GM19397 (cell line): ENCODE measurements around the gene SHROOM1.
A peak's percentile ranks its signal among the peaks of the same experiment; 100 is the strongest.

ENCODE experiments used
- ATAC-seq: cut with Tn5 transposase; IDR thresholded peaks from one replicate; pipeline ENCODE4 v1.9.1; 2021; ENCODE audit warnings: mild to moderate bottlenecking, moderate library complexity; ENCODE audit not compliant: unreplicated experiment

The SHROOM1 gene

DNA sequence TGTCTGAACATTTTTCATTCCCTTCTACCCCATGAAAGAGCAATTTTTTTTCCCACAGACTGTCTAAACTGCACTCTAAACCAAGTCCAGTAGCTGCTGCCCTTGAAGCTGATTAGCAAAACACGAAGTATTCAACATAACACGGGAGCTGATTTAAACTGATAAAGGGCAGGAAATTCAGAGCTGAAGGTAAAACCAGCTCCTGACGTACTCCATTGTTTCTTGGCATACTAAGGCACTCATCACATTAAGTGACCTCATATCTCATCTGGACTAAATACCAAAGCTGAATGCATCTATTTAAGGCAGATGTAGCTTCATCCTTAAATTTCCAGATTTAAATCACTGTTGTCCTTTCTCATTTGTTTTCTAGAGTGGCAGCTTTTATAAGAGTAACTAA, 23.9 kb upstream of the SHROOM1 start:
- no peak for ATAC-seq

DNA sequence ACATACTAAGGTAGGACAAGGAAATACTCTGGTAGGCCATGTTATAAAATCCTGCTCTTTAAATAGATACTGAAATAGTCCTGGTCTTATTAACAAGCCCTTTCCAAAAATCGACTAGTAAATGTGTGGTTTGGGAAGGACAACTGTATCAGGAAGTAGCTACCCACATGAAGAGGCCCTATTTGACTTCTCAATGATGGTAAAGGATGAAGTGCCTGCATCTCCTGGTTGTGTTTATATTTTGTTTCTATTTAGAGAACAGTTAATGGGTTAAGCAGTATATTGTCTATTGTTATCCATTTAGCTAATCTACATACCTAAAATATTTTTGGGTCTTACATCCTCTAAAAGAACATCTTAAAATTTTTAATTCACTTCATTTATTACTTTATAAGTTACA, 23.3 kb upstream of the SHROOM1 start:
- no peak for ATAC-seq

DNA sequence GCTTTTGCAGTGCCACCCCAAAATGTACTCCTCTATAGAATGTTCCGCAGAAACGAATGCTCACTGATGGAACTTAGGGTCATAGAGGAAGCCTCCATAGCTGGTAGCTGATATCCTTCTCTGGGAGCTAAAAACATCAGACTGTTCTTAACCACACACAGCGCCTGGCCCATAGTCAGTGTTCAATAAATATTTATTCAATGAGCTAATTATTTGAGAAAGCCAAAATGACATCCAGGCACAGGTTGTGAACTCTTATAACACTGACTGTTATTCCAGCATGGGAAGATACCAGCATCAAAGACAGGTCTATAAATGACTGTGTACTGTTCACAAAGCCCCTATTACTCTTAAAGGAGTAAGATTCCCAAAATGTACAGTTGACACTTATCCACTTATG, 22.9 kb upstream of the SHROOM1 start:
- ATAC-seq = no peak

DNA sequence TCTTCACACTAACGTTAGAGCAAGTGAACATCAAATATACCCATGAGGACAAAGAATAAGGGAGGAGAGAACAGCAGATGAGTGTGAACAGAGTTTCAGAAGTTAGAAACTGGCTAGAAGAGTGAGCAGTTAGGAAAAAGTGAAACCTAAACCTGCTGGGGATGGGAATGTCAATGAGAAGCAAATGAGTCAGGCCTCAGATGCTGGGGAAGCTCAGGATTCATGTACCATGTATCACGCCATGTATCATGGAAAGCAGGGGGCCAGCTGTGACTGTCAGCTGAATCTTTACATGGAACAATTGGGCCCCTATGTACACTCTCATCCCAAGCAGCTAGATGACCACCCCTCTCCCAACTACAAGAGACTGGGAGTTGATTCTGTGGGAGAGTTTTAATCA, 19.6 kb upstream of the SHROOM1 start:
- no peak for ATAC-seq

DNA sequence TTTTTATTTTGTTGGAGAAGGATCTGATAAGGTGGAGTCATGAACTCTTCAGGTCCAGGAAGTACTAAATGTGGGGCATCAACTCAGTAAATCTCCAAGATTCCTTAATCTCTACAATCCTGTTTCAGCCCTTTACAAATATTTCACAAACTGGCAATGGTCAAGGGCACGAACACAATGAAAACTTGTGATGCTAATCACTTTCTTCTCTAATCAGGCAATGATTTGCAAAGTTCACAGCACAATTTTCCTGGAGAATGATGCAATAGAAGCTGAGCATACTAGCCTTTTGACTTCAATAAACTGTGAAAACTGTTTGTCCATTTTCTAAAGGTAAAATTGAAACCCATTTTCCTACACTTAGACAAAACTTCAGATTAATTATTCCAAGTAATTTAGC, 18.9 kb upstream of the SHROOM1 start:
- no peak for ATAC-seq

DNA sequence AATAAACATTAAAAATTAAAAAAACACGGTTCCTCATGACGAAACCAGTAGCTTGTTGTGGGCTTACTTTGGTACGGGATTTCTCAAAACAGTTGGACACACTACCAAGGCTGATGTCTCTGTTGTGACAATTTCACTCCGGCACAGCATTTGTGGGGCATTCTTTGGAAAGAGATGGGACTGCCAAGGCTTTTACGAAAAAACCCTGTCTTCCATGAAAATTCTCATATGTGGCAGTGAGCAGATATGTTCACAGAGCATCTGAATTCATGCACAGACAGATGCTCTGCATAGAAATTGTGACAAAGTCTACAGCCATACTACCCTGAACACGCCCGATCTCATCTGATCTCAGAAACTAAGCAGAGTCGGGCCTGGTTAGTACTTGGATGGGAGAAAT, 17.8 kb upstream of the SHROOM1 start:
- no peak for ATAC-seq

DNA sequence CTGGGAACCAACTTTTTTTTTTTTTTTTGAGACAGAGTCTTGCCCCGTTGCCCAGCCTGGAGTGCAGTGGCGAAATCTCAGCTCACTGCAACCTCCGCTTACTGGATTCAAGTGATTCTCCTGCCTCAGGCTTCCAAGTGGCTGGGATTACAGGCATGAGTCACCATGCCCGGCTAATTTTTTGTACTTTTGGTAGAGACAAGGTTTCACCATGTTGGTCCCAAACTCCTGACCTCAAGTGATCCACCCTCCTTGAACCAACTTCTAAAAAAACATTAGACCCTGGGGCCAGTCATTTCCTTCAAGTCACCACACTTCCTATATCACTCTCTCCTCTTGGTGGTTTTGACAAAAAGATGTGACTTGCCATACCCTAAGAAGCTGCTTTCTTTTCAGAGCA, 10.9 kb upstream of the SHROOM1 start:
- ATAC-seq = no peak

DNA sequence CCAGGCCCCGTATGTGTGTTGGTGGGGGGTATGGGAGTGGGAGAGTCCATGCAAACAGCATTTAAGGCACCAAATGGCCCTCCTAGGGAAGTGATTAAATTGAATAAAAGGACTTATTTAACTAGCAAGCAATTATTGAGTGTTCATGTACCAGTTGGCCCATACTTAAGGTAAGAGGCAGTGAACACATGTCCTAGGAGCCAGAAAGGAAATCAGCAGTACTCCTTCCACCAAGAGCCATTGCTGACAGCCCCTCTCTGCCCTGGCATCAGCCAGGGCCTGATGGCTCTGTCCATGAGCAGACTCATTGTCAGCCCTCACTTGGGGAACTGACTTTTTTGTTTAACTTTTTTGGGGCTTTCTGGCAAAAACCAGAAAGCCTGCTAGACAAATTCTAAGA, 10.4 kb upstream of the SHROOM1 start:
- ATAC-seq = no peak

DNA sequence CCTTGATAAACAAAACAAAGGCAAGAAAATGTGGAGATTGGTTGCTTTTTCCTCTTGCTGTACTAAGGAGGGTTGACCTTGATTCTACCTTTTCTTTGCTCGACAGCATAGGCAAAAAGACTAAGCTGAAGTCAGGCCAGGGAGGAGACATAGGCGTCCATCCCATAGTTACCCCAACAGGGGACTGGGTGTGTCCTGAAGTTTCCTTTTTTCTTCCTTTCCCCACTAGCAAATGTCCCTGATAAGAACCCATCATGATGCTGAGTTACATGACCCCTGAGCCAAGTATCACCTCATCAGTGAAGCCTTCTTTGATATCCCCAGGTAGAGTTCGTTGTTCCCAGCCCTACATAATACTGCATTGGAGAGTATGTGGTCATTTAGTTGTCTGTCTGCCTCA, 9.9 kb upstream of the SHROOM1 start:
- no peak for ATAC-seq

DNA sequence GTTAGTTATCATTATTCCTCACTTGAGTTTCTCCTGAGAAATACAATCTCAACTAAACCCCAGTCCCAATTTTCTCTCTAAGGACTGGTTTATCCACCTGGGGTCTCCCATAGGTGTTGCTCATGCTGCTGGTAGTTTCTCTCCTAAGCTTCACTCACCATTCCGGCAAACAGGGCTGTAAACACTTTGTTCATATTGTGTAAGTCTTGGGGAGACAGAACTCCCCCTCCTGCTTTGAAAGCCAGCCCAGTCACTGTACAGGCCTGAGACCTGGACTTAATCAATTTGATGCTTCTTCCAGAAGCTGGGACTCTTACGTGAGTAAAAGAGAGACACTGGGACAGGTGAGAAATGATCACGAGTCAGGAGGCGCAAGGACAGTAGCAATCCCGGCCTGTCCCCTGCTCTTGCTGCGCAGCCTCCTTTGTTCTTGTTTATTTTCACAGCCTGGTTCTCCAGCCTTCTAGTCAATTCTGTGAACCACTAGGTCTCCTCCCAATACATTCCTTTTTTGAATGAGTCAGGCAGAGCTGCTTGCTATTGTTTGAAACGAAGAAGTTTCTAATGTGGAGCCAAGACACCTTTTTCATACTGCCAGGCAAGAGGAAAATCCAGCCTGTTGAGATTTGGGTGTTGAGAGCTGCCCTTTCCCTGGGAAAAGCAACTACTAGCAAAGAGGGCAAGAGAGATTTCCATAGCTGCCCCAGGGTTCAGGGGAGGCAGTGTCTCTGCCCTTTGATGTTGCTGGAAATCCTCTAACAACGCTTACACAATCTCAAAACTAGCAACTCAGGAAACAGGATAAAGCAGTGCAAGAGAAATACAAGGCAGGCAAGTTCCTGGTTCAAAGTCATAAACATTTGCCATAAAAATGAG, 9.2 kb upstream of the SHROOM1 start:
- ATAC-seq = no peak

DNA sequence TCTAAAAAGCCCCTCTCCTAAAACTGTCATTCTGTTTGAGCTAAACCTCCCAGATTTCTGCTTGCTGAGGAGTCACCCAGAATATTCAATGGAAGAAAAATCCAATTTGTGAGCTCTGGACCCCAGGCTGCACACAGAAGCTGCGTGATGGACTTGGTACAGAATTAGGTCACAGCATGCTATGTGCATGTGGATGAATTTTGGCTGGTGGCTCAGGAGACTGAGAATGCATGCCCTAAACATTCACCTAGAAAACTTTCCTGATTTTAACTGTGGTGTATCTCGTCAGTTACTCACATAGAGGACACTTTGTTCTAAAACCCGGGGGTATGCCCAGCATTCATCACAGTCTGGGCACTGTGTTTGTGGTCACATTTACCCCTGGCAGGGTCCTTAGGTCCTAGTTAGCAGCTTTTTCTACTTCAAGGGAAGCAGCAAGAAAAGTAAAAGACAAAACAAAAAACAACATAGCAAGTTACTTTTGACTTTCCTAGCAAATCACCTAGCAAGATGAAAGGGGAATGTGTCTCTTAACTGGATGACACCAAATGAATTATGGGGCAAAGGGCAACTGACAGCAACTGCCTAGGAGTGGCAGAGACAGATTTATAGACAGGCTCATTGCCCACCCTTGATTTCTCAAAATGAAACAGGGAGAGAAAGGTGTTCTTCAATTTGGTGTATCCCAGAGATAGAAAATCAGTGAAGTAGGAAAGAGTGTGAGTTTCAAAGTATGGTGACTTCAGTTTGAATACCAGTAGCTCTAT, 8.3 kb upstream of the SHROOM1 start:
- ATAC-seq = no peak

DNA sequence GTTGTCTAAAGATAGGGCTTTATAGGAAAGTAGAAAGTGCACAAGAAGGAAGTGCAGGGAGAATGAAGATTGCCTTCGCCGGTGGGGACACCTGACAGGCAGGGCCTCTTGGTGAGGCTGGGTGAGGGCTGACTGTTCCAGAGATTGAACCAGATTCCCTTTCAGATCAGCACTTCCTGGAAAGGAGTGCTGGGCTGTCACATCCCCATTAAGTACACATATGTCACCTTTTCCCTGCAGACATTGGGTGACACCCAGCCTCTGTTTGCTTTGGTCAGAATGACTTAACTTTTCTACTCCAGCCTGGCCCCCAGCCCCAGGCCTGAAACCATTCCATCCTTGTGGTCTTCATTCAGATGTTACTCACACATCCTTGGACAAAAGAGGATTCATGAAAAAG, 7.4 kb upstream of the SHROOM1 start:
- ATAC-seq = no peak

DNA sequence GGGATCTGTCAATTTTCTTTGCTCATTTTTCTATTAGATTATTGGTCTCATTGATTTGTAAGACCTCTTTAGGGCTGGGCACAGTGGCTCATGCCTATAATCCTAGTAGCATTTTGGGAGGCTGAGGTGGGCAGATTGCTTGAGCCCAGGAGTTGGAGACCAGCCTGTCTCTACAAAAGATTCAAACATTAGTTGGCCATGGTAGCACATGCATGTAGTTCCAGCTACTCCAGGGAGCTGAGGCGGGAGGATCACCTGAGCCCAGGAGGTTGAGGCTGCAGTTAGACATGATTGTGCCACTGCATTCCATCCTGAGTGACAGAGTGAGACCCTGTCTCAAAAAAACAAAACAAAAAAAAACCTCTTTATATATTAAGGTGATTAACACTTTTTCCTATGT, 6.4 kb upstream of the SHROOM1 start:
- ATAC-seq = no peak

DNA sequence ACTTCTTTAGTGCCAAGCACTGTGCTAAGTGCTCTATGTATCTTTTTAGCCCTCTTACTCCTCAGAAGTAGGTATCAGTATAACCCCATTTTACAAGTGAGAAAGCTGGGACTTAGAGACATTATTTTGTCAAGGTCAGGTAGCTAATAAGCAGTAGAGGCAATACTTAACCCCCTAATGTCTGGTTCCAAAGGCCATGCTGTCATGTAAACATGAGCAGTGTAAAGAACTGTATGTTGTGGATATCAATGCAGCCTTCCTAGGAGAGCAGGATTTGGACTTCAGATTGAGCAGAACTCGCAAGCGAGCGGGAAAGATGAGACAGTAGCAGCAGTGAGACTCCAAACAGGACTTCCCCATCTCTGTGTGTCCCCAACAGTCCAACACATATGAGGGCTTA, 3.6 kb upstream of the SHROOM1 start:
- ATAC-seq = no peak

DNA sequence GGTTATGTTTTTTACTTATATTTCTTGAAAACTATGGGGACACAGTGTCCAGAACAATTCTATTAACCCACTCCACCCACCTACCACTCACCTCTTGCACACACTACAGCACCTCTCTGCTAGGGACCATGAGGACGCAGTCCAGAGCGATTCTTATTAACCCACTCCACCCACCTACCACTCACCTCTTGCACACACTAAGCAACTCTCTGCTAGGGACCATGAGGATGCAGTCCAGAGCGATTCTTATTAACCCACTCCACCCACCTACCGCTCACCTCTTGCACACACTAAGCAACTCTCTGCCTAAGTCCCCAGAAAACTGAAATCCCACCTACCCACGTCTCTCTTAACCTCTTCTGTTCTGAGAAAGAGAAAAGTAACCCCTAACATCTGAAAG, 2.2 kb upstream of the SHROOM1 start:
- no peak for ATAC-seq

DNA sequence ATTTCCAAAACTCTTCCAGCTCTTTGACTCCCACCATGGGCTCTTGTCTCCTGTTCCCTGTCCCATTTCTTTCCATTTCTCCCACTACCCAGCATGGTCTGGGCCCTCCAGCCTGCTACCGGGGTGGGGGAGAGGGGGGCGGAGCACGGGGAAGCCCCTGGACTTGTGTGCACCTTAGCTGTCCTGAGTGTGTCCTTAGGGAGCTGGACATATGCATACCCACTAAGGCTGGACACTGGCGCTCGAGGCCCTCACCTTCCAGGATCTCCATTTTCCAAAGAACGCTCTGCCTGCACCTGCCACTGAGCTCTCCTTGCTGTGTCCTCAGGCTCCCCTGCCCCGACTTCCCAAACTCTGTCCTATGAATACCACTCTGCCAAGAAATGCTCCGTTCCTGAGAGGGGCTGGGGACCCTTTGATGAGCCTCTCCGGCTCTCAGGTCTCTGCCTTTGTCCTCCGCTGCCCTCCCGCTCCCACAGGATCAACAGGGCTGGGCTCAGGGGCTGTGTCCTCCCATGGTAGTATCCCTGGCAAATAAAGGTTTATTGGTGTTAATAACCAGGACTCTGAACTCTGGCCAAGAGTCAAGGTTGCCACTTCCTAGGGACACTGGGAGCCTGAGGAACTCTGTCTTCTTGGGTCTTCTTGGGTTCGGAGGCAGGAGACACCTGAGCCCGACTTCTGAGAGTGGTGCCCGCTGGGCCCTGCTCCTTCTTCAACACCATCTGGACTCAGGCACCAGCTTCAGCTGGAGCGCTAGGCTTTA, 831 bp upstream of the SHROOM1 start:
- ATAC-seq = no peak

DNA sequence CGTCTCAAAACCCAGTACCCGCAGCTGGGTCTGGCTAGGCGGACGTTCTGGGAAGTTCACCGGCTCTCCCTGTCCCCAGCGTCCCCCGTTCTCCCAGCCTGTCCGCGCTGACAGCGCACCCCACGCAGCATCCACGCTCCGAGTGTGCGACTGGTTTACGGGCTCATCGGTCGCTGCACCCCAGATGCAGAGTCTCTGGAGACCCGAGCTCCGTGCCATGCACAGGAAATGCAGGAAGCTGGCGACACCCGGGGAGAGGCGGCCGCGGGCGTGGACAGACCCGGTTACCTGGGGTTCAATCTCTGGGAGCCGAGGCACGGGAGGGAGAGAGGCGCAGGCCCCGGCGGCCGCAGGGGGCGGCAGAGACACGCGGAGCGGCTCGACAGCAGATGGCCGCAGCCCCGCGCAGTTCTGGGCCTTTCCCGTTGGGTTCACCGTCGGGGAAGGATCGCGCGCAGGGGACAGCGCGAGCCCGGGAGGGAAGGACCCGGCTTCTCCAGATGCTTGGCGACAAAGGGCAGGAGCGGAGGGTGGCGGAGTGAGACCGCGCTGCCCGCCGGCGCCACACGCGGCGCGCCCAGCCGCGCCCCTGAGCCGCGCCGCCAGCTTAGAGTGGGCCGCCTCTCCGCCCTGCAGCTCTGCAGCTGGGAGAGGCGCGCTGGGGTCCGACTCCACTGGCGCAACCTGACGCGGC, 558 bp downstream of the SHROOM1 start:
- ATAC-seq = peak; percentile 75

DNA sequence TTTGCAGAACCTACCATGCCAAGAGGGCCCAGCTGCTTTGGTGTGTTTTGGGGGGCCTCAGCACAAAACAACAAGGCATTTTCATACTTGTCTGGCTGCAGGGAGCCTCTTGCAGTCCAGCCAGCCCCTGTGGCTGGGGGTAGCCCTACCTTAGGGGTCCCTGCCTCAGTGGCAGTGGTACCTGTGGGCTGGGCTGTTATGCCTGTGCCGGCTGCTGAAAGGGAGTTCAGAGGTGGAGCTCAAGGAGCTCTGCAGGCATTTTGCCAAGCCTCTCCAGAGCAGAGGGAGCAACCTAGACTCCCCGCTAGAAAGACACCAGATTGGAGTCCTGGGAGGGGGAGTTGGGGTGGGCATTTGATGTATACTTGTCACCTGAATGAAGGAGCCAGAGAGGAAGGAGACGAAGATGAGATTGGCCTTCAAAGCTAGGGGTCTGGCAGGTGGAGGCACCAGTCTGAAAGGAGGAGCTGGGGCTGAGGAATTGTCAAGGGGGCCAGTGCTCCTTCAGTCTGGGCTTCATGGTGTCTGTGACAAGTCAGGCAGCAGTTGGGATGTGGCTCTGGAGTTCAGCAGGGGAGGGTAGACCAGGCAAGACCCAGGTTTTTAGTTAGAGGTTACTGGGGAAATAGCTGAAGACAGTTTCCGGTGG, 1.5 kb downstream of the SHROOM1 start:
- no peak for ATAC-seq

DNA sequence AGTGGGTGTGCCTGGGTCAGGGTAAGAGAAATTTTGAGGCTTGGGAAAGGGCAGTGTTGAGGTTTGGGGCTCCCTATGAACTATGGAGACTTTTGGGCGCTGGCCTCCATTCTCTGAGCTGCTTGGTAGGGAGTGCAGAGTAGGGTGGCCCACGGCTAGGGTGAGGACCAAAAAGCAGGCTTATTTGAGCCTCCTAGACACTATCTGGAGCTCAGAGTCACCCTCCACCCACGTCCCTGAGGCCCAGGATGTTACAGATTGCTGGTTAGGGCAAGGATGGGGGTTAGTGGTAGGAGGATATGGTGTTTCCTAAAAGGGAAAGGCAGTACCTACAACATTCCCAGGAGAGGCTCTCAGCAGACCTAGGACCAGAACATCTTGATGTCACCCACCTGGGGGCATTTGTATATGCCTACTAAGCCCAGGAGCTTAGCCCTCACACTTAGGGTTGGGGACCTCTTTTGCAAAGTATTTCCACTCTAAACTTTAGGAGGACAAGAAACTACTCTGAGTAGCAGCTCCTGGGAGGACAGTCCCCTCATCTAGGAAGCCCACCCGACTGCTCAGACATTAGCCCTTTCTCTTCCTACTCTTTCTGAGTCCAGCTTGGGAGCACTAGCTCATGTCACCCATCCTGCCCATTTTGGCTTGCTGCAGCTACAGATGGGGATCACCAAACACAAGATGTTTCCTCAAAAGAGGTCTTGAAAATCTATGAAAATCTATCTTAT, 2.3 kb downstream of the SHROOM1 start:
- ATAC-seq = no peak
